K562 (cell line): Measurements from ENCODE around the gene CAPN7. TPM values are rescaled to one million over a fixed set of nuclear protein-coding genes. Genes with fewer than 3 reads are reported as not detected.

Experiments
- ATAC-seq: fragments of 200-7000 bp; cut with Tn5 transposase; 3 replicates; pipeline ENCODE4 v1.9.1; 2020; ENCODE audit warnings: moderate library complexity
- BruUV-seq: library from RNA; stranded (reverse); fragments of 400-500 nt; replicated peaks from 2 replicates; lab custom pipeline; 2021; lab: Mats Ljungman, UMichigan
- CTCF ChIA-PET: fragments of 300-600 bp; formaldehyde crosslinking; extraction: SDS; loops from one replicate; lab custom pipeline; 2021; ENCODE audit warnings: low intra/inter-chr PET ratio; lab: Yijun Ruan, JAX
- POLR2A ChIA-PET: fragments of 300-600, 350-650 bp; sonication (Branson Sonifier 250); formaldehyde crosslinking; extraction: SDS; loops from one replicate; lab custom pipeline; 2021; ENCODE audit warnings: antibody characterized with exemption, inconsistent platforms; lab: Yijun Ruan, JAX
- DNase-seq, 4 experiments: peaks; one replicate each; pipeline versions ENCODE4 v3.0.0 to v3.0.0-alpha.2; 2011 to 2018; ENCODE audit warnings: low spot score in 3 of 4, mixed read lengths in 3 of 4; ENCODE audit errors: extremely low read depth in 1 of 4
- FAIRE-seq: peaks from 2 replicates; lab custom pipeline; 2011; peaks lifted over from hg19 to GRCh38; lab: Jason Lieb, UNC
- H2AFZ ChIP-seq: 2 replicates; pipeline ENCODE4 v1.6.0; 2011; ENCODE audit warnings: low read depth, low read length, control low read depth, inconsistent platforms
- H3K27ac ChIP-seq: fragments of 200-600 bp; 3 replicates; pipeline ENCODE4 v1.8.0; 2011; ENCODE audit warnings: low read depth, mild to moderate bottlenecking, control low read depth, inconsistent platforms, low read length, moderate library complexity, mixed read lengths; ENCODE audit errors: extremely low read depth
- H3K27me3 ChIP-seq, 2 experiments: fragments of 300-600 bp in 1 of 2; 2 replicates in 1 of 2; 3 replicates in 1 of 2; pipeline versions ENCODE4 v1.6.0 to v1.8.0; 2011; ENCODE audit warnings: inconsistent platforms in 2 of 2, low read length in 2 of 2, mild to moderate bottlenecking in 1 of 2, mixed read lengths in 1 of 2, moderate library complexity in 1 of 2; ENCODE audit not compliant: control insufficient read depth in 2 of 2, insufficient read depth in 2 of 2
- H3K36me3 ChIP-seq: fragments of 300-600 bp; 3 replicates; pipeline ENCODE4 v1.8.0; 2011; ENCODE audit warnings: mild to moderate bottlenecking, low read length, inconsistent platforms; ENCODE audit not compliant: control insufficient read depth, insufficient read depth
- H3K4me1 ChIP-seq, 2 experiments: fragments of 200-600 bp in 1 of 2; replicated peaks in 1 of 2; 2 replicates in 1 of 2; 3 replicates in 1 of 2; pipeline versions ENCODE4 v1.5.1 to v1.8.0; 2011; ENCODE audit warnings: inconsistent platforms in 2 of 2, low read length in 2 of 2, mild to moderate bottlenecking in 1 of 2, mixed read lengths in 1 of 2, moderate library complexity in 1 of 2; ENCODE audit not compliant: control insufficient read depth in 2 of 2, insufficient read depth in 2 of 2
- H3K4me2 ChIP-seq: 2 replicates; pipeline ENCODE4 v1.6.1; 2011; ENCODE audit warnings: low read length, control low read depth, inconsistent platforms, mixed read lengths; ENCODE audit not compliant: insufficient read depth
- H3K4me3 ChIP-seq: fragments of 200-600 bp; sonication (generic), shearing (Covaris generic); 2 replicates; pipeline ENCODE4 v1.5.1; 2016; ENCODE audit warnings: control low read depth, inconsistent platforms
- H3K79me2 ChIP-seq: fragments of 200-600 bp; 3 replicates; pipeline ENCODE4 v1.8.0; 2011; ENCODE audit warnings: low read length, inconsistent platforms; ENCODE audit not compliant: control insufficient read depth, insufficient read depth
- H3K9ac ChIP-seq, 2 experiments: 2 replicates each; pipeline versions ENCODE4 v1.6.0 to v1.6.1; 2011; ENCODE audit warnings: low read depth in 2 of 2, low read length in 2 of 2, control low read depth in 1 of 2, inconsistent platforms in 1 of 2, mild to moderate bottlenecking in 1 of 2, mixed read lengths in 1 of 2; ENCODE audit not compliant: insufficient read depth in 1 of 2
- H3K9me1 ChIP-seq: one replicate; pipeline ENCODE4 v1.6.0; 2011; ENCODE audit warnings: inconsistent platforms, mild to moderate bottlenecking, low read length, moderate library complexity; ENCODE audit not compliant: control insufficient read depth, insufficient read depth
- H3K9me3 ChIP-seq: replicated peaks from 2 replicates; pipeline ENCODE4 v1.5.1; 2011; ENCODE audit warnings: low read depth, low read length, inconsistent platforms; ENCODE audit not compliant: control insufficient read depth, insufficient read depth
- H4K20me1 ChIP-seq: replicated peaks from 2 replicates; pipeline ENCODE4 v1.6.1; 2011; ENCODE audit warnings: low read length, inconsistent platforms, mixed read lengths; ENCODE audit not compliant: control insufficient read depth, insufficient read depth
- ATF7 ChIP-seq: fragments of 450-650 bp; IDR thresholded peaks from 2 replicates; pipeline ENCODE4 v1.7.1; 2014; ENCODE audit warnings: mild to moderate bottlenecking, moderate library complexity
- BRF1 ChIP-seq: IDR thresholded peaks from 3 replicates; pipeline ENCODE4 v1.6.1; 2011; ENCODE audit warnings: borderline replicate concordance, mild to moderate bottlenecking; ENCODE audit not compliant: insufficient read length; ENCODE audit errors: extremely low read depth
- FOXJ2 ChIP-seq: fragments of 200-800 bp; sonication (Bioruptor generic); IDR thresholded peaks from 2 replicates; pipeline ENCODE4 v1.6.1; 2016; ENCODE audit warnings: missing genetic modification characterization, missing compliant biosample characterization
- FOXK1 ChIP-seq: sonication (generic); formaldehyde crosslinking; IDR thresholded peaks from 2 replicates; pipeline ENCODE4 v1.8.0; 2022; ENCODE audit warnings: missing genetic modification reagents, mild to moderate bottlenecking, borderline replicate concordance
- HEY1 ChIP-seq: fragments of 250-450 bp; sonication (Bioruptor Pico); IDR thresholded peaks from 2 replicates; pipeline ENCODE4 v1.5.0; 2020; ENCODE audit warnings: mild to moderate bottlenecking, moderate library complexity, borderline replicate concordance
- HMG20A ChIP-seq: fragments of 450-650 bp; formaldehyde crosslinking; conservative IDR thresholded peaks from 2 replicates; pipeline ENCODE4 v1.4.0; 2020; ENCODE audit warnings: mild to moderate bottlenecking, mixed read lengths
- KLF16 ChIP-seq: IDR thresholded peaks from 2 replicates; pipeline ENCODE4 v1.6.1; 2016; ENCODE audit warnings: antibody characterized with exemption
- LCOR ChIP-seq: sonication (generic); formaldehyde crosslinking; IDR thresholded peaks from 2 replicates; pipeline ENCODE4 v1.8.0; 2022; ENCODE audit warnings: mild to moderate bottlenecking, missing genetic modification reagents
- MCM5 ChIP-seq: fragments of 450-650 bp; IDR thresholded peaks from 2 replicates; pipeline ENCODE4 v1.6.1; 2016; ENCODE audit warnings: low read depth
- NCOR1 ChIP-seq: fragments of 450-650 bp; IDR thresholded peaks from 2 replicates; pipeline ENCODE4 v1.6.1; 2016; ENCODE audit warnings: mild to moderate bottlenecking, moderate library complexity
- RAD51 ChIP-seq: fragments of 450-650 bp; IDR thresholded peaks from 2 replicates; pipeline ENCODE4 v1.7.1; 2016; ENCODE audit warnings: low read depth, mild to moderate bottlenecking, borderline replicate concordance
- TBL1XR1 ChIP-seq, 2 experiments: IDR thresholded peaks; 2 replicates each; pipeline ENCODE4 v1.6.1; 2012; ENCODE audit warnings: improper control_type of control experiment in 2 of 2, low read length in 2 of 2, mild to moderate bottlenecking in 1 of 2
- TOE1 ChIP-seq, 2 experiments: fragments of 450-650 bp in 1 of 2; sonication (generic) in 1 of 2; formaldehyde crosslinking in 1 of 2; IDR thresholded peaks; 2 replicates each; pipeline versions ENCODE4 v1.7.1 to v1.8.0; 2016 to 2022; ENCODE audit warnings: borderline replicate concordance in 2 of 2, mild to moderate bottlenecking in 2 of 2, antibody characterized with exemption in 1 of 2, inconsistent platforms in 1 of 2, low read depth in 1 of 2, missing genetic modification reagents in 1 of 2, moderate library complexity in 1 of 2
- ZKSCAN3 ChIP-seq: fragments of 250-450 bp; sonication (Bioruptor Pico); IDR thresholded peaks from 2 replicates; pipeline ENCODE4 v1.4.0; 2020
- ZNF232 ChIP-seq: sonication (generic); formaldehyde crosslinking; IDR thresholded peaks from 2 replicates; pipeline ENCODE4 v1.8.0; 2022; ENCODE audit warnings: mild to moderate bottlenecking, missing genetic modification reagents
- ZNF24 ChIP-seq: fragments of 450-650 bp; IDR thresholded peaks from 2 replicates; pipeline ENCODE4 v1.6.1; 2016
- ZNF41 ChIP-seq: fragments of 250-450 bp; sonication (Bioruptor Pico); conservative IDR thresholded peaks from 2 replicates; pipeline ENCODE4 v1.4.0; 2020; ENCODE audit warnings: mild to moderate bottlenecking
- ZNF445 ChIP-seq: fragments of 250-450 bp; sonication (Bioruptor Pico); IDR thresholded peaks from 2 replicates; pipeline ENCODE4 v1.4.0; 2020; ENCODE audit warnings: low read depth, mild to moderate bottlenecking, moderate library complexity
- ZNF512 ChIP-seq: IDR thresholded peaks from 2 replicates; pipeline ENCODE4 v1.6.1; 2016; ENCODE audit warnings: missing genetic modification characterization, missing compliant biosample characterization
- WGBS: fragments of 100-300 bp; shearing (Covaris generic); methylation state at CpG from one replicate; pipeline ENCODE4 v1.1.6; 2016; ENCODE audit warnings: low coverage, mixed read lengths; ENCODE audit not compliant: insufficient coverage; ENCODE audit errors: missing lambda C conversion rate; 5-methylcytosine and 5-hydroxymethylcytosine counted together
- in situ Hi-C: fragments of 300-500 bp; cut with MboI; formaldehyde crosslinking; loops from 4 replicates; pipeline ENCODE4 v1.15.0; 2018; ENCODE audit warnings: inconsistent platforms, mixed read lengths
- intact Hi-C: fragments of 100-400 bp; cut with micrococcal nuclease; formaldehyde crosslinking; loops from 2 replicates; pipeline ENCODE4 v1.14.2; 2022
- polyA plus RNA-seq, 8 experiments: library from polyadenylated mRNA; depleted of rRNA in 4 of 8; stranded (reverse) in 5 of 8; unstranded in 3 of 8; fragments of >200 nt; fragmentation: Nextera tagmentation in 2 of 8; fragmentation: Illumina TruSeq in 1 of 8; extraction: Ambion mirVana in 2 of 8; extraction: Trizol in 1 of 8; gene quantifications; 2 replicates each; pipeline versions ENCODE4 v1.2.1 to v1.2.3, GENCODE V29; 2011 to 2014; ENCODE audit warnings: inconsistent platforms in 1 of 8, missing spikeins in 1 of 8
- total RNA-seq, 7 experiments: library from RNA; depleted of rRNA in 6 of 7; stranded (reverse); fragments of >200 nt in 6 of 7; fragmentation: Illumina TruSeq in 2 of 7; extraction: Trizol in 2 of 7; gene quantifications; 2 replicates each; pipeline versions ENCODE4 v1.2.1 to v1.2.3, GENCODE V29; 2011 to 2021; ENCODE audit warnings: low replicate concordance in 1 of 7
- TF ChIP-seq, protein P1 (sequence below), 2 experiments: IDR thresholded peaks; 2 replicates each; pipeline ENCODE4 v1.6.1; 2012; ENCODE audit warnings: improper control_type of control experiment in 2 of 2, low read depth in 2 of 2, low read length in 2 of 2, borderline replicate concordance in 1 of 2

CAPN7 gene
- total and polyA plus RNA-seq, 9 of the 15 experiments (the other 6 are each of a cell fraction or from before 2014, with no cell fraction given), result 6.5 to 42.7 (median 32.7) TPM

- H3K4me2 ChIP-seq, result 0 out of 2 replicates have a peak overlapping the region, but pooled peaks have one; percentile 1
- H3K9ac ChIP-seq, result peak overlapping the region in 1 of 2 experiments; percentile 54; a peak in 1 of 4 replicates
- H2AFZ ChIP-seq, result no peak overlapping the region
- in situ Hi-C loops (no loop called here), intact Hi-C loops (loop anchor here (5.0 kb wide), 1 partner anchor 136 kb away; no protein-coding TSS in a partner anchor)
- DNase-seq, result peak in 1 of 4 experiments; percentile 33
- no TSS peak for BruUV-seq
- no peak overlapping the region for H3K4me3 ChIP-seq
- ATAC-seq, result peak; percentile 51
- H4K20me1 ChIP-seq, result no peaks in the 10 kb centered on the region
- no peak overlapping the region for H3K27ac ChIP-seq
- ChIA-PET CTCF (no interaction called here), POLR2A (interaction anchor here (0.7 to 1.0 kb wide), 3 partner anchors 8 to 325 kb away, joined by 3 read pairs; no protein-coding TSS in a partner anchor)
- H3K9me3 ChIP-seq, result no peaks in the 10 kb centered on the region
- peaks cover 0 to 20% of the 10 kb centered on the region in 2 experiments; a peak in 4 of 5 replicates for H3K4me1 ChIP-seq
- H3K9me1 ChIP-seq, result no peaks in the 10 kb centered on the region
- H3K27me3 ChIP-seq, result no peaks in the 10 kb centered on the region
- H3K36me3 ChIP-seq, result peaks cover 96% of the 10 kb centered on the region
- no peaks in the 10 kb centered on the region for H3K79me2 ChIP-seq
- 10% methylated on average over 7 of the region's 7 CpGs for WGBS
- FAIRE-seq, result peak; percentile 58
- no peak for TF ChIP-seq FOXJ2
- TF ChIP-seq BRF1, result no peak
- no peak for TF ChIP-seq ZNF41 (CRISPR knock-in tag)
- TF ChIP-seq, protein P1, sequence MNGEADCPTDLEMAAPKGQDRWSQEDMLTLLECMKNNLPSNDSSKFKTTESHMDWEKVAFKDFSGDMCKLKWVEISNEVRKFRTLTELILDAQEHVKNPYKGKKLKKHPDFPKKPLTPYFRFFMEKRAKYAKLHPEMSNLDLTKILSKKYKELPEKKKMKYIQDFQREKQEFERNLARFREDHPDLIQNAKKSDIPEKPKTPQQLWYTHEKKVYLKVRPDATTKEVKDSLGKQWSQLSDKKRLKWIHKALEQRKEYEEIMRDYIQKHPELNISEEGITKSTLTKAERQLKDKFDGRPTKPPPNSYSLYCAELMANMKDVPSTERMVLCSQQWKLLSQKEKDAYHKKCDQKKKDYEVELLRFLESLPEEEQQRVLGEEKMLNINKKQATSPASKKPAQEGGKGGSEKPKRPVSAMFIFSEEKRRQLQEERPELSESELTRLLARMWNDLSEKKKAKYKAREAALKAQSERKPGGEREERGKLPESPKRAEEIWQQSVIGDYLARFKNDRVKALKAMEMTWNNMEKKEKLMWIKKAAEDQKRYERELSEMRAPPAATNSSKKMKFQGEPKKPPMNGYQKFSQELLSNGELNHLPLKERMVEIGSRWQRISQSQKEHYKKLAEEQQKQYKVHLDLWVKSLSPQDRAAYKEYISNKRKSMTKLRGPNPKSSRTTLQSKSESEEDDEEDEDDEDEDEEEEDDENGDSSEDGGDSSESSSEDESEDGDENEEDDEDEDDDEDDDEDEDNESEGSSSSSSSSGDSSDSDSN (IDR thresholded peaks at IDR 0.05; ENCODE audit: borderline replicate concordance in 1 of 2, low read depth in 2 of 2, low read length in 2 of 2), result no peak
- TF ChIP-seq ZNF232, result no peak
- TF ChIP-seq MCM5, result no peak
- no peak for TF ChIP-seq ZKSCAN3 (CRISPR knock-in tag)
- TF ChIP-seq ATF7, result 0 out of 2 replicates have a peak, but pooled peaks have one; percentile 30
- peak; percentile 36; the same call in 1 of the 2 replicates for TF ChIP-seq RAD51
- TF ChIP-seq FOXK1 (CRISPR knock-in tag), result no peak
- TF ChIP-seq ZNF445 (CRISPR knock-in tag), result no peak
- no peak for TF ChIP-seq HEY1 (CRISPR knock-in tag)
- no peak for TF ChIP-seq ZNF24
- TF ChIP-seq TBL1XR1 (IDR thresholded peaks at IDR 0.05; ENCODE audit: low read length in 2 of 2), result no peak
- no peak for TF ChIP-seq HMG20A
- TF ChIP-seq LCOR (CRISPR knock-in tag), result no peak
- TF ChIP-seq KLF16, result no peak
- no peak for TF ChIP-seq TOE1 (IDR thresholded peaks at IDR 0.05; ENCODE audit: borderline replicate concordance)
- TF ChIP-seq TOE1 (CRISPR knock-in tag; IDR thresholded peaks at IDR 0.05; ENCODE audit: borderline replicate concordance, low read depth), result no peak
- peak; percentile 6; the same call in 1 of the 2 replicates for TF ChIP-seq NCOR1
- no peak for TF ChIP-seq ZNF512 (tag)
These were observed 47.1 kb downstream of the CAPN7 start for GRCh38 chr3:15253023-15253697.
